Stimulated activated naive B cell treated with anti-CD40 and anti-IgM and Interleukin-4, amounts not matched to agents 10 μg/mL and 1 μg/mL and 100 μg/mL, for 72 hours (primary cell): ENCODE results near the gene TFEB.

ENCODE experiments used
- ATAC-seq, 2 donors: fragments of 150-1000 bp; cut with Tn5 transposase; replicated peaks; 2 replicates each; pipeline ENCODE4 v1.10.0; 2021; ENCODE audit warnings: moderate library complexity in 1 of 2
- DNase-seq: peaks from one replicate; pipeline ENCODE4 v3.0.0; 2021
- H3K27ac Mint-ChIP-seq: one replicate; pipeline ENCODE4 v1.8.0; 2022; ENCODE audit warnings: mild to moderate bottlenecking, mixed read lengths
- H3K27me3 Mint-ChIP-seq, 2 donors: one replicate each; pipeline ENCODE4 v1.8.0; 2022; ENCODE audit warnings: mixed read lengths in 2 of 2
- H3K36me3 Mint-ChIP-seq, 2 donors: one replicate each; pipeline ENCODE4 v1.8.0; 2022; ENCODE audit warnings: mixed read lengths in 2 of 2, mild to moderate bottlenecking in 1 of 2
- H3K4me1 Mint-ChIP-seq, 2 donors: one replicate each; pipeline ENCODE4 v1.8.0; 2022; ENCODE audit warnings: mixed read lengths in 2 of 2, mild to moderate bottlenecking in 1 of 2
- H3K4me3 Mint-ChIP-seq, 2 donors: one replicate each; pipeline ENCODE4 v1.8.0; 2022; ENCODE audit warnings: mild to moderate bottlenecking in 2 of 2, mixed read lengths in 2 of 2, moderate library complexity in 1 of 2
- H3K9me3 Mint-ChIP-seq, 2 donors: one replicate each; pipeline ENCODE4 v1.8.0; 2022; ENCODE audit warnings: mixed read lengths in 2 of 2, mild to moderate bottlenecking in 1 of 2

TFEB gene

DNA sequence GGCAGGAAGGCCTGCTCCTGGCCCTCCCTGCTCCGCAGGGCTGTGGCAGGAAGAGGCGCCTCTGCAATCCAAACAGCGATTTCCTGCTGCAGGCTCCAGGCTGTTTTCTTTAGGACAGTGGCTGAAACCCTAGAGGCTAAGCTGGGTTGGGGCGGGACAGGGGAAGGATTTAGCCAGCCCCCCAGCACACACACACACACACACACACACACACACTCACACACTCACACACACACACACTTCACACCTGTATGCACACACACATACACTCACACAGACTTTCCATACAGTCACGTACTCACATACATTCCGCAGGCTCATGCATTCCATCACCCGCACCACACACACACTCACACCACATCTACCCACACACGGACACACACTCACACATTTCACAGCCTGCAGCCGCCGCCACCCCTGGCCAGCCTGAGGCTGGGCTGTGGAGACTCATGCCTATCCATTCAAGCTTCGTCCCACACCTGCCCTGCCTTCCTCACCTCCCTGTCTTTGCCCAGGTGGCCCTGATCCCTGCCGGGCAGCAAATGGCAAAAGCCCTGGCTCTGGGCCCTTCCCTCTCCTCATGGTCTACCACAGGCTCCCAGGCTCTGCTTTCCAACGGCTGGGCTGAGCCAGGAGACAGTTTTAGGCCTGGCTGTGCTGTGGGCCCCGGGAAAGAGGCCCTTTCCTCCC is 79.3 kb downstream of the TFEB start:
- no peaks in the 10 kb centered on the region for H3K36me3 Mint-ChIP-seq
- H3K27me3 Mint-ChIP-seq = peaks cover 35 to 48% of the 10 kb centered on the region in 2 donors
- no peak for DNase-seq
- H3K4me1 Mint-ChIP-seq = peaks cover 0 to 1% of the 10 kb centered on the region in 2 donors
- no peaks in the 10 kb centered on the region for H3K9me3 Mint-ChIP-seq
- ATAC-seq = peak in 1 of 2 donors; percentile 12
- no peak overlapping the region for H3K4me3 Mint-ChIP-seq
- H3K27ac Mint-ChIP-seq = no peak overlapping the region

- Mint-ChIP-seq H3K4me3 (no peak overlapping the region), H3K27ac (no peak overlapping the region), H3K4me1 (peaks cover 0 to 1% of the 10 kb centered on the region in 2 donors), H3K27me3 (peaks cover 33 to 45% of the 10 kb centered on the region in 2 donors), H3K9me3 (no peaks in the 10 kb centered on the region), H3K36me3 (no peaks in the 10 kb centered on the region)
- DNase-seq (no peak), ATAC-seq (no peak)
Observed at GRCh38 chr6:41655646-41656001, 79.8 kb downstream of the TFEB start.

DNA sequence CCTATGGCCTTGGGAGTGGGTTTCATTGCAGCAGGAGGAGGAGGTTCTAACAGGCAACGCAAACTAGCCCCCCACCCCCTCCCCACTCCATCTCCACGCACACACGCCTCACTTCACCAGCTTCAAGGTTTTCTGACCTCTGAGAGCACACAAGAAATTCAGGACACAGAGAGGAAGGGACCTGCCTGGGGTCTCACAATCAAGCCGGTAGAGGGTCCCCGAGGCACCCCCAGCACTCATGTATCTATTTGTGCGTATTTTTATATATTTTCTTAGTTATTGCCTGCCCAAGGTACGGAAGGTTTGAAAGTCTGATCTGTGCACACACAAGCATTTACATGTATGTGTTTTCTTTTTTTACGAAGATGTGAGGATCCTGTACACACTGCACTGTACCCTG is 80.2 kb downstream of the TFEB start:
- peaks cover 31 to 42% of the 10 kb centered on the region in 2 donors for H3K27me3 Mint-ChIP-seq
- H3K4me3 Mint-ChIP-seq = no peak overlapping the region
- ATAC-seq (no peak), DNase-seq (no peak)
- no peak overlapping the region for H3K27ac Mint-ChIP-seq
- no peaks in the 10 kb centered on the region for H3K36me3 Mint-ChIP-seq
- H3K4me1 Mint-ChIP-seq = peaks cover 0 to 1% of the 10 kb centered on the region in 2 donors
- no peaks in the 10 kb centered on the region for H3K9me3 Mint-ChIP-seq

- Mint-ChIP-seq H3K4me1 (peaks cover 0 to 1% of the 10 kb centered on the region in 2 donors), H3K27me3 (peaks cover 31 to 42% of the 10 kb centered on the region in 2 donors), H3K27ac (no peak overlapping the region), H3K9me3 (no peaks in the 10 kb centered on the region), H3K4me3 (no peak overlapping the region), H3K36me3 (no peaks in the 10 kb centered on the region)
- ATAC-seq = no peak
- DNase-seq = no peak
Observed at GRCh38 chr6:41654698-41655151, 80.7 kb downstream of the TFEB start.

DNA sequence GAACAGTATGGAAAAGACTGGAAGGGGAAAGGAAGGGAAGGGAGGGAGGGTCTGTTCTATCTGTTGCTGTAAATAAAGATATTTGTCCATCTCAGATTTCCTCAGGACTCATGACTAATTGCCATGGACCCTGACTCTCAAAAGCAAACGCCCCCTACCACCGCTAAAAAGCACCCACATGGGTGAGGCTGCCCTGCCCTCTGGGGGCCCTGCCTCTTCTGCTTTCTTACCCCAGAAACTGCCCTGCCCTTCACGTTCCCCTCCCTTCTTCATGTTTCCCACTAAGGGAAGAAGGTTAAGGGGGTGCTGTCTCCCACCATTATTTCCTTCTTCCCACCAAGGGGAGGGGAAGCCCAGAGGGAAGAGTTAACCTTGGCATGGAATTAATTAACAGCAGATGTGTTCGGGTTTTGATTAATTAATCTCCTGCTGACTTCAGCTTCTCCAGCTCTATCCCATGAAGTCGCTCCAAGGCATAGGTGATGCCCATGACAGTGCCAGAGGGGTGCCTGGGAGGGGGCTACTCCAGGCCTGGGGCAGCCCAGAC is 81.2 kb downstream of the TFEB start:
- Mint-ChIP-seq H3K4me1 (peaks cover 0 to 1% of the 10 kb centered on the region in 2 donors), H3K27ac (no peak overlapping the region), H3K4me3 (no peak overlapping the region), H3K36me3 (no peaks in the 10 kb centered on the region), H3K9me3 (no peaks in the 10 kb centered on the region), H3K27me3 (peaks cover 30 to 42% of the 10 kb centered on the region in 2 donors)
- ATAC-seq = no peak
- no peak for DNase-seq

- H3K27me3 Mint-ChIP-seq = peaks cover 26 to 37% of the 10 kb centered on the region in 2 donors
- H3K4me3 Mint-ChIP-seq = no peak overlapping the region
- H3K36me3 Mint-ChIP-seq = no peaks in the 10 kb centered on the region
- no peak for ATAC-seq
- DNase-seq = no peak
- no peak overlapping the region for H3K27ac Mint-ChIP-seq
- peaks cover 0 to 1% of the 10 kb centered on the region in 2 donors for H3K4me1 Mint-ChIP-seq
- H3K9me3 Mint-ChIP-seq = no peaks in the 10 kb centered on the region
Observed at GRCh38 chr6:41653691-41654090, 81.7 kb downstream of the TFEB start.

GRCh38 chr6:41652866-41653652 is 82.3 kb downstream of the TFEB start:
- DNase-seq = no peak
- Mint-ChIP-seq H3K4me3 (no peak overlapping the region), H3K9me3 (no peaks in the 10 kb centered on the region), H3K27ac (no peak overlapping the region), H3K36me3 (no peaks in the 10 kb centered on the region), H3K4me1 (peaks cover 0 to 1% of the 10 kb centered on the region in 2 donors), H3K27me3 (peaks cover 20 to 32% of the 10 kb centered on the region in 2 donors)
- no peak for ATAC-seq

GRCh38 chr6:41651962-41652657 is 83.3 kb downstream of the TFEB start:
- H3K27ac Mint-ChIP-seq = no peak overlapping the region
- peaks cover 13 to 22% of the 10 kb centered on the region in 2 donors for H3K27me3 Mint-ChIP-seq
- ATAC-seq (no peak), DNase-seq (no peak)
- peaks cover 0 to 1% of the 10 kb centered on the region in 2 donors for H3K4me1 Mint-ChIP-seq
- no peaks in the 10 kb centered on the region for H3K36me3 Mint-ChIP-seq
- no peak overlapping the region for H3K4me3 Mint-ChIP-seq
- H3K9me3 Mint-ChIP-seq = no peaks in the 10 kb centered on the region

DNA sequence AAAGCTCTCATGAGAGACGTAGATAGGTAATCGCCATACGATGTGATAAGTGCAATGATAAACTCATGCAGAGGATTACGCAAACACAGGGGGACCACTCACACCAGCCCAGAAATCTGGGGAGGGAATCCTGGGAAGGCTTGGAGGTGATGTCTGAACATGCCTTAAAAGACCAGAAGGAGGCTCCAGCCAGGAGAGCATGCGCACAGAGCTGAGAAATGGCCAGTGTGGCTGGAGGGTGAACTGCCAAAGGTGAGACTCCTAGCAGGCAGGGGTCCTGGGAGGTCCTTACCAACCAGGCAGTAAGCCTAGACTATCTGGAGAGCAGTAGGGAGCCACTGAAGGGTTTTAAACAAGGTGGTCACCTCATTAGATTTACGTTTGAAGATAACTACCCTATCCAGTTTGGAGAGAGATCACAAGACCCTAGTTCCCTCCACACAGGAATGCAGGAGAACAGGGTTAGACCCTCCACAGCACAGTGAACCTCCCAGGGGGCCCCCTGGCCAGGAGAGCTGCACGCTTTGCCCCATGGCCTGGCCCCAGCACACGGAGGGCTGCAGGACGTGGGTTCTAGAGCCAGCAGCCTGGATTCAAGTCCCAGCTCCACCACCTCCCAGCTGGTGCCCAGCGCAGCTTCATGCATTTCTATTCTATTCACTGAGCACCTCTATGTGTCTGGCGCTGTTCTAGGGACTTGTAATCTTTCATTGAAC is 84.0 kb downstream of the TFEB start:
- no peak for ATAC-seq
- no peak overlapping the region for H3K4me3 Mint-ChIP-seq
- no peak for DNase-seq
- no peaks in the 10 kb centered on the region for H3K9me3 Mint-ChIP-seq
- H3K27ac Mint-ChIP-seq = no peak overlapping the region
- H3K4me1 Mint-ChIP-seq = peaks cover 0 to 1% of the 10 kb centered on the region in 2 donors
- no peaks in the 10 kb centered on the region for H3K36me3 Mint-ChIP-seq
- peaks cover 12 to 16% of the 10 kb centered on the region in 2 donors for H3K27me3 Mint-ChIP-seq

DNA sequence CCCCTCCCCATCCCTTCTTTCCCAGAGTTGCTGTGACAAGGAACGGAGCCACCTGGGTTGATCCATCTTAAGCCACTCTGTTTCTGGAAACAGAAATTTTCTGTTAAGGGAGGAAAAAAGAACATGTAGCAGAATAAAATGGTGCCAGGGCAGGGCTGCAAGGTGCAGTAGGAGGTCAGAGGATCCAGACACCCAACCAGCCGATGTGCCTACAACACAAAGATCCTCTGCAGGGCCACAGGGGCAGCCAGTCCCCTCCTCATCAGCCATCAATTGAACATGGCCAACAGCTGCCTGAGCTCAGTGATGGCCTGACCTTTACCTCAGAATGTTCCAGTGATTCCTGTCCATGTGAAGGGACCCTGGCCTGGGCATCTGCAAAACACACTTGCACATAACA is 85.3 kb downstream of the TFEB start:
- ATAC-seq (no peak), DNase-seq (no peak)
- Mint-ChIP-seq H3K4me3 (no peak overlapping the region), H3K4me1 (no peaks in the 10 kb centered on the region), H3K27ac (no peak overlapping the region), H3K9me3 (no peaks in the 10 kb centered on the region), H3K36me3 (no peaks in the 10 kb centered on the region), H3K27me3 (peaks cover 16 to 21% of the 10 kb centered on the region in 2 donors)

DNA sequence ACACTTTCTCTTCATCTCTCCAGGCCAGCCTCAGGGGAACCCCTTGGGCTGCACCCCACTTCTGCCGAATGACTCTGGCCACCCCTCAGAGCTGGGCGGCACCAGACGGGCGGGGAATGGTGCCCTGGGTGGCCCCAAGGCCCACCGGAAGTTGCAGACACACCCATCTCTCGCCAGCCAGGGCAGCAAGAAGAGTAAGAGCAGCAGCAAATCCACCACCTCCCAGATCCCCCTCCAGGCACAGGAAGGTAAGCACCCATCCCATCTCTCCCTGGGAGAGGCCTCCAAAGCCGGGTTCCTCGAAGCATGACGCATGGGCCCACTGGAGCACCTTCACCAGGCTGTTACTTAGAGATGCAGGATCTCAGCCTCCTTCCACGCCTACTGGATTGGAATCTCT is 85.8 kb downstream of the TFEB start:
- Mint-ChIP-seq H3K27me3 (peaks cover 16 to 21% of the 10 kb centered on the region in 2 donors), H3K36me3 (no peaks in the 10 kb centered on the region), H3K9me3 (no peaks in the 10 kb centered on the region), H3K4me3 (no peak overlapping the region), H3K4me1 (no peaks in the 10 kb centered on the region), H3K27ac (no peak overlapping the region)
- DNase-seq (no peak), ATAC-seq (no peak)

DNA sequence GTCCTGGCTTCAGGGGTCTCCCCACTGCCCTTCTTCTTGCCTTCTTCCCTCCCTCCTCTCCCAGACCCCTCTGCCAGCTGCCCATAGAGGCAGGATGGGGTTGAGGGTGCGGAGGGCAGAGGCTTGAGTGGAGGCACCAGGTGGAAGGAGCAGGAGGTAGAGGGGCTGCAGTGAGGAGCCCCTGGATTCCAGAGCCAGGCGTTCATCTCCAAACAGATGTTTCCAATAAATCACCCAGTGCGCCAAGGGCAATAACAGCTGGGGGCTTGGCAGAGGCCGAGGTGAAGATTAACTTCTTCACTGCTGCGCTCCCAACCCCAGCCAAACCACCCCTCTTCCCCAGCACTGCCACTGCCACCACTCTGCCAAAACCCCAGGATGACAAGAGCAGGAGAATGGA is 86.5 kb downstream of the TFEB start:
- DNase-seq (no peak), ATAC-seq (no peak)
- Mint-ChIP-seq H3K27ac (no peak overlapping the region), H3K36me3 (no peaks in the 10 kb centered on the region), H3K4me3 (no peak overlapping the region), H3K27me3 (peaks cover 16 to 26% of the 10 kb centered on the region in 2 donors), H3K9me3 (no peaks in the 10 kb centered on the region), H3K4me1 (no peaks in the 10 kb centered on the region)

DNA sequence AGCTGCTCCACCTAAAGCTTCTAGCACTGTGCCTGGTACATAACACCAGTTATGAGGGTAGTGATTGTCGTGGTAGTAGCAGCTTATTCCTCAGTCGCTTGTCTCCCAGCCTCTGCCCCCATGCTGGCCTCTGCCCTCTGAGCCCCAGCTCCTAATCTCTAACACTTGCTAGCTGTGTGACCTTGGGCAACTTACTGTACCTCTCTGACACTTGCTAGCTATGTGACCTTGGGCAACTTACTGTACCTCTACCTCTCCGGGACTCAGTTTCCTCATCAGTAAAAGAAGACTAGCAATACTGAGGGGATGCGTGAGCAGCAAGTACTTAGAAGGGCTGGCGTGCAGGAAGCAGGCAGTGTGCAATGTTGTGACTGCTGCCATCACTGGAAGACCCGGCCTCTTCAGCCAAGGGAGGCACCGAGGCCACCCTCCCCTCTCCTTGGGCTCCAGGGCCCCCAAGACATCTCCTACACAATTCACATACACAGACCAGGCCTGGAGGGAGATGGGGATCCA is 87.3 kb downstream of the TFEB start:
- no peaks in the 10 kb centered on the region for H3K9me3 Mint-ChIP-seq

More for the DNA sequence above, 87.3 kb downstream of the TFEB start:
- no peak overlapping the region for H3K4me3 Mint-ChIP-seq
- H3K27ac Mint-ChIP-seq = no peak overlapping the region
- H3K27me3 Mint-ChIP-seq = peaks cover 16 to 29% of the 10 kb centered on the region in 2 donors
- no peaks in the 10 kb centered on the region for H3K36me3 Mint-ChIP-seq
- no peaks in the 10 kb centered on the region for H3K4me1 Mint-ChIP-seq
- ATAC-seq (no peak), DNase-seq (no peak)
